Measurements from ENCODE around the gene CHCHD6. TPM values are rescaled to one million over a fixed set of nuclear protein-coding genes. Genes with fewer than 3 reads are reported as not detected.

The CHCHD6 gene
- total RNA-seq, 1 experiment from 2014 or later = 40.9 TPM

- TF ChIP-seq ATF2 (CRISPR knock-in tag; IDR thresholded peaks at IDR 0.05; ENCODE audit: borderline replicate concordance, low read depth) = no peak
Observed at GRCh38 chr3:126728680-126729079, 24.6 kb downstream of the CHCHD6 start (continued).

- Mint-ChIP-seq H3K9me3 (0 out of 2 replicates have a peak, but pooled peaks cover 8% of the 10 kb centered on the region), H3K4me3 (no peak overlapping the region), H3K27ac (no peak overlapping the region), H3K27me3 (ENCODE audit: low read depth) (no peaks in the 10 kb centered on the region), H3K4me1 (no peaks in the 10 kb centered on the region), H3K36me3 (peaks cover 23% of the 10 kb centered on the region)
- no peak for TF ChIP-seq NR1H2 (CRISPR knock-in tag; IDR thresholded peaks at IDR 0.05)
- no peak for TF ChIP-seq E2F4 (CRISPR knock-in tag; IDR thresholded peaks at IDR 0.05; ENCODE audit: borderline replicate concordance, low read depth)
- TF ChIP-seq ZNF532 (CRISPR knock-in tag; IDR thresholded peaks at IDR 0.05; ENCODE audit: borderline replicate concordance) = no peak
- TF ChIP-seq TP53 (CRISPR knock-in tag; IDR thresholded peaks at IDR 0.05) = no peak
- no peak for TF ChIP-seq ZNF281 (CRISPR knock-in tag; IDR thresholded peaks at IDR 0.05)
- no peak for TF ChIP-seq MXD4 (CRISPR knock-in tag; IDR thresholded peaks at IDR 0.05; ENCODE audit: borderline replicate concordance)
- TF ChIP-seq IRF1 (CRISPR knock-in tag; IDR thresholded peaks at IDR 0.05) = no peak
- TF ChIP-seq ZBTB43 (CRISPR knock-in tag; IDR thresholded peaks at IDR 0.05) = no peak
- no peak for TF ChIP-seq HMGA2 (CRISPR knock-in tag; IDR thresholded peaks at IDR 0.05)
- TF ChIP-seq CDX4 (CRISPR knock-in tag; IDR thresholded peaks at IDR 0.05; ENCODE audit: borderline replicate concordance) = no peak
- no peak for TF ChIP-seq ELF4 (CRISPR knock-in tag; IDR thresholded peaks at IDR 0.05; ENCODE audit: low read depth)
- TF ChIP-seq TCF7 (CRISPR knock-in tag; IDR thresholded peaks at IDR 0.05; ENCODE audit: low read depth) = no peak
- no peak for TF ChIP-seq SMAD4 (CRISPR knock-in tag; IDR thresholded peaks at IDR 0.05)
- TF ChIP-seq ZNF219 (CRISPR knock-in tag; IDR thresholded peaks at IDR 0.05; ENCODE audit: borderline replicate concordance) = no peak
- TF ChIP-seq GRHL2 (CRISPR knock-in tag; IDR thresholded peaks at IDR 0.05; ENCODE audit: insufficient replicate concordance, severe bottlenecking) = no peak
- no peak for TF ChIP-seq IRF2 (CRISPR knock-in tag; IDR thresholded peaks at IDR 0.05; ENCODE audit: borderline replicate concordance, low read depth)
- ATAC-seq = no peak
- ChIA-PET POLR2A (interaction anchor here (0.7 kb wide), 1 partner anchor 297 kb away, joined by 6 read pairs; no protein-coding TSS in a partner anchor), CTCF (no interaction called here)
- DNase-seq (ENCODE audit: low spot score) = no peak
Observed at GRCh38 chr3:126730376-126730775, 26.3 kb downstream of the CHCHD6 start.

Measured in WTC11 (cell line).